Endothelial cell of umbilical vein (primary cell): ENCODE results near the gene FAM184B. TPM values are rescaled to one million over a fixed set of nuclear protein-coding genes. Genes with fewer than 3 reads are reported as not detected.

Experiments used
- BruUV-seq: library from RNA; stranded (reverse); fragments of 400-500 nt; replicated peaks from 2 replicates; lab custom pipeline; 2021; lab: Mats Ljungman, UMichigan
- CTCF ChIA-PET: fragments of 300-600, 350-600 bp; sonication (Branson Sonifier 250); formaldehyde crosslinking; loops from one replicate; lab custom pipeline; 2021; ENCODE audit warnings: antibody characterized with exemption, inconsistent platforms; lab: Charles Lee
- POLR2A ChIA-PET: fragments of 300-600, 350-600 bp; sonication (Branson Sonifier 250); formaldehyde crosslinking; loops from one replicate; lab custom pipeline; 2021; ENCODE audit warnings: antibody characterized with exemption, inconsistent platforms; lab: Charles Lee
- DNase-seq: peaks from one replicate; pipeline ENCODE4 v3.0.0-alpha.2; 2011; ENCODE audit warnings: low read depth, low spot score
- FAIRE-seq: peaks from 2 replicates; lab custom pipeline; 2011; peaks lifted over from hg19 to GRCh38; lab: Jason Lieb, UNC
- H2AFZ ChIP-seq: 2 replicates; pipeline ENCODE4 v1.6.0; 2012; ENCODE audit warnings: low read depth, low read length, control low read depth, inconsistent platforms
- H3K27ac ChIP-seq: 2 replicates; pipeline ENCODE4 v1.5.1; 2011; ENCODE audit warnings: low read depth, mild to moderate bottlenecking, control low read depth, low read length, moderate library complexity; ENCODE audit not compliant: insufficient read depth
- H3K27me3 ChIP-seq, 2 experiments: 2 replicates each; pipeline versions ENCODE4 v1.6.0 to v1.6.1; 2011; ENCODE audit warnings: low read length in 2 of 2, mixed read lengths in 1 of 2; ENCODE audit not compliant: control insufficient read depth in 2 of 2, insufficient read depth in 2 of 2
- H3K36me3 ChIP-seq, 2 experiments: 2 replicates in 1 of 2; 3 replicates in 1 of 2; pipeline ENCODE4 v1.5.1; 2011; ENCODE audit warnings: low read length in 2 of 2, mild to moderate bottlenecking in 1 of 2, moderate library complexity in 1 of 2; ENCODE audit not compliant: control insufficient read depth in 2 of 2, insufficient read depth in 2 of 2; ENCODE audit errors: extremely low read depth in 1 of 2
- H3K4me1 ChIP-seq: 3 replicates; pipeline ENCODE4 v1.5.1; 2011; ENCODE audit warnings: mild to moderate bottlenecking, low read length; ENCODE audit not compliant: control insufficient read depth, insufficient read depth; ENCODE audit errors: extremely low read depth
- H3K4me2 ChIP-seq: 2 replicates; pipeline ENCODE4 v1.6.1; 2011; ENCODE audit warnings: low read length, control low read depth, mixed read lengths; ENCODE audit not compliant: insufficient read depth
- H3K4me3 ChIP-seq, 3 experiments: fragments of 200-600 bp in 1 of 3; sonication (generic), shearing (Covaris generic) in 1 of 3; replicated peaks in 1 of 3; 2 replicates each; pipeline ENCODE4 v1.5.1; 2011 to 2016; ENCODE audit warnings: control low read depth in 3 of 3, low read length in 3 of 3, mild to moderate bottlenecking in 2 of 3, inconsistent platforms in 1 of 3, low read depth in 1 of 3, moderate library complexity in 1 of 3; ENCODE audit not compliant: insufficient read depth in 1 of 3
- H3K79me2 ChIP-seq: 2 replicates; pipeline ENCODE4 v1.6.0; 2012; ENCODE audit warnings: low read length, inconsistent platforms; ENCODE audit not compliant: control insufficient read depth, insufficient read depth
- H3K9ac ChIP-seq: replicated peaks from 2 replicates; pipeline ENCODE3; 2011; ENCODE audit warnings: low read length, control low read depth; ENCODE audit not compliant: insufficient read depth; ENCODE audit errors: extremely low read depth
- H3K9me1 ChIP-seq: replicated peaks from 3 replicates; pipeline ENCODE4 v1.6.0; 2011; ENCODE audit warnings: mild to moderate bottlenecking, low read length; ENCODE audit not compliant: control insufficient read depth, insufficient read depth; ENCODE audit errors: extremely low read depth
- H3K9me3 ChIP-seq: replicated peaks from 2 replicates; pipeline ENCODE4 v1.5.1; 2012; ENCODE audit warnings: low read length, inconsistent platforms; ENCODE audit not compliant: control insufficient read depth, insufficient read depth
- H4K20me1 ChIP-seq: replicated peaks from 2 replicates; pipeline ENCODE3; 2011; ENCODE audit warnings: mild to moderate bottlenecking, low read length; ENCODE audit not compliant: control insufficient read depth, insufficient read depth; ENCODE audit errors: extremely low read depth
- CTCF ChIP-seq, 2 donors: IDR thresholded peaks; 1 replicate in 1 of 2; 2 replicates in 1 of 2; pipeline ENCODE4 v1.5.1; 2011; ENCODE audit warnings: low read length in 2 of 2, mild to moderate bottlenecking in 2 of 2, moderate library complexity in 2 of 2, control low read depth in 1 of 2, inconsistent platforms in 1 of 2, low read depth in 1 of 2; ENCODE audit not compliant: insufficient read depth in 1 of 2; ENCODE audit errors: extremely low read depth in 1 of 2
- EZH2 ChIP-seq: IDR thresholded peaks from 2 replicates; pipeline ENCODE4 v1.6.1; 2012; ENCODE audit warnings: borderline replicate concordance, low read depth, mild to moderate bottlenecking, moderate library complexity, low read length, inconsistent platforms; ENCODE audit not compliant: severe bottlenecking
- FOS ChIP-seq: IDR thresholded peaks from 2 replicates; pipeline ENCODE4 v1.6.1; 2011; ENCODE audit warnings: mild to moderate bottlenecking, low read length, moderate library complexity, borderline replicate concordance; ENCODE audit not compliant: insufficient read depth
- GATA2 ChIP-seq: IDR thresholded peaks from 2 replicates; pipeline ENCODE4 v1.7.0; 2011; ENCODE audit warnings: low read depth, mild to moderate bottlenecking, moderate library complexity, mixed read lengths, low read length; ENCODE audit not compliant: insufficient read length, insufficient read depth
- JUN ChIP-seq: IDR thresholded peaks from 2 replicates; pipeline ENCODE4 v1.6.1; 2011; ENCODE audit warnings: borderline replicate concordance, low read depth; ENCODE audit not compliant: insufficient read length, insufficient read depth
- MAX ChIP-seq: IDR thresholded peaks from 2 replicates; pipeline ENCODE4 v1.6.1; 2011; ENCODE audit not compliant: insufficient read depth, insufficient read length
- MYC ChIP-seq: IDR thresholded peaks from one replicate; pipeline ENCODE4 v1.6.1; 2011; ENCODE audit warnings: mild to moderate bottlenecking, low read depth, low read length
- POLR2A ChIP-seq: IDR thresholded peaks from 2 replicates; pipeline ENCODE4 v1.6.1; 2012; ENCODE audit warnings: low read depth, mild to moderate bottlenecking, control low read depth, low read length
- POLR2AphosphoS5 ChIP-seq: IDR thresholded peaks from 2 replicates; pipeline ENCODE4 v1.6.1; 2012; ENCODE audit warnings: low read depth, mild to moderate bottlenecking, control low read depth, low read length, moderate library complexity; ENCODE audit not compliant: insufficient read depth
- dilution Hi-C: fragments of 300-500 bp; cut with MboI; formaldehyde crosslinking; loops from one replicate; pipeline ENCODE4 v1.15.0; 2019; ENCODE audit warnings: low sequenced_read_pairs; ENCODE audit not compliant: extremely low pct_ligation_motif_present
- intact Hi-C: fragments of 100-400 bp; cut with micrococcal nuclease; formaldehyde crosslinking; loops from one replicate; pipeline ENCODE4 v1.10.0; 2022
- polyA plus RNA-seq, 4 experiments: library from polyadenylated mRNA; depleted of rRNA in 3 of 4; stranded (reverse) in 3 of 4; unstranded in 1 of 4; fragments of >200 nt; gene quantifications; 2 replicates each; pipeline versions ENCODE4 v1.2.1 to v1.2.3, GENCODE V29; 2011 to 2012; ENCODE audit warnings: missing spikeins in 1 of 4
- total RNA-seq: library from RNA; stranded (reverse); gene quantifications from 2 replicates; pipeline ENCODE4 v1.2.3, GENCODE V29; 2021

Gene FAM184B
- total and polyA plus RNA-seq, 2 donors (not counting 3 experiments of a cell fraction or from before 2014, with no cell fraction given), result not detected

- Histone ChIP-seq H3K27me3 (peaks cover 5 to 7% of the 10 kb centered on the region in 2 experiments), H3K79me2 (no peaks in the 10 kb centered on the region), H3K9me1 (no peaks in the 10 kb centered on the region), H3K4me2 (no peak overlapping the region), H3K9me3 (no peaks in the 10 kb centered on the region), H2AFZ (no peak overlapping the region), H3K4me1 (no peaks in the 10 kb centered on the region), H3K36me3 (no peaks in the 10 kb centered on the region), H4K20me1 (no peaks in the 10 kb centered on the region), H3K27ac (no peak overlapping the region), H3K9ac (no peak overlapping the region), H3K4me3 (no peak overlapping the region)
- no TSS peak for BruUV-seq
- no peak for TF ChIP-seq EZH2
- no peak for TF ChIP-seq MAX
- no peak for TF ChIP-seq CTCF (IDR thresholded peaks at IDR 0.05; ENCODE audit: extremely low read depth in 1 of 2, insufficient read depth in 1 of 2, low read depth in 1 of 2, low read length in 2 of 2)
- TF ChIP-seq POLR2A, result no peak
- no peak for TF ChIP-seq FOS
- intact Hi-C loops (no loop called here), dilution Hi-C loops (no loop called here)
- POLR2A ChIA-PET, result no interaction called here
- DNase-seq, result no peak
- CTCF ChIA-PET, result no interaction called here
- no peak for FAIRE-seq
Measured at GRCh38 chr4:17753646-17754045, 27.8 kb downstream of the FAM184B start.

- no peaks in the 10 kb centered on the region for H3K9me3 ChIP-seq
- TF ChIP-seq POLR2AphosphoS5 (no peak), FOS (no peak), JUN (no peak), CTCF (IDR thresholded peaks at IDR 0.05; ENCODE audit: extremely low read depth in 1 of 2, insufficient read depth in 1 of 2, low read depth in 1 of 2, low read length in 2 of 2) (no peak), EZH2 (no peak), POLR2A (no peak), MAX (no peak), MYC (no peak), GATA2 (no peak)
- no peaks in the 10 kb centered on the region for H3K27me3 ChIP-seq
- H4K20me1 ChIP-seq, result no peaks in the 10 kb centered on the region
- BruUV-seq, result no TSS peak
- H3K9me1 ChIP-seq, result no peaks in the 10 kb centered on the region
- FAIRE-seq (no peak), DNase-seq (no peak)
- POLR2A ChIA-PET, result no interaction called here
- no peaks in the 10 kb centered on the region for H3K4me1 ChIP-seq
- intact Hi-C loops, result no loop called here
- no peak overlapping the region for H2AFZ ChIP-seq
- H3K4me3 ChIP-seq, result no peak overlapping the region
- H3K4me2 ChIP-seq, result no peak overlapping the region
- no peaks in the 10 kb centered on the region for H3K79me2 ChIP-seq
- CTCF ChIA-PET, result interaction anchor here (0.7 to 1.5 kb wide), 2 partner anchors 10 to 18 kb away, joined by 3 to 5 read pairs; no protein-coding TSS in a partner anchor
- H3K27ac ChIP-seq, result no peak overlapping the region
- H3K9ac ChIP-seq, result no peak overlapping the region
- dilution Hi-C loops, result no loop called here
- no peaks in the 10 kb centered on the region for H3K36me3 ChIP-seq
Measured at GRCh38 chr4:17740702-17741101, 40.7 kb downstream of the FAM184B start.
